HG03280 (cell line): ENCODE results near the gene SLC25A38.

Experiments
- ATAC-seq: cut with Tn5 transposase; IDR thresholded peaks from one replicate; pipeline ENCODE4 v1.9.1; 2021; ENCODE audit warnings: mild to moderate bottlenecking, moderate library complexity; ENCODE audit not compliant: unreplicated experiment

The SLC25A38 gene

GRCh38 chr3:39428745-39429201 lies 45.6 kb downstream of the SLC25A38 start:
- no peak for ATAC-seq

- ATAC-seq, result no peak
Observed at GRCh38 chr3:39429466-39429865, 46.3 kb downstream of the SLC25A38 start.

- ATAC-seq, result no peak
Observed at GRCh38 chr3:39432342-39432741, 49.2 kb downstream of the SLC25A38 start.

GRCh38 chr3:39433642-39434041 lies 50.5 kb downstream of the SLC25A38 start:
- ATAC-seq, result no peak

- no peak for ATAC-seq
Observed at GRCh38 chr3:39434574-39434973, 51.4 kb downstream of the SLC25A38 start.

GRCh38 chr3:39435006-39435748 lies 52.0 kb downstream of the SLC25A38 start:
- no peak for ATAC-seq

- no peak for ATAC-seq
Observed at GRCh38 chr3:39438880-39439279, 55.7 kb downstream of the SLC25A38 start.

GRCh38 chr3:39440316-39440715 lies 57.1 kb downstream of the SLC25A38 start:
- no peak for ATAC-seq

- ATAC-seq, result no peak
Observed at GRCh38 chr3:39443530-39443929, 60.4 kb downstream of the SLC25A38 start.

- no peak for ATAC-seq
Observed at GRCh38 chr3:39445927-39446326, 62.8 kb downstream of the SLC25A38 start.

GRCh38 chr3:39446444-39446843 lies 63.3 kb downstream of the SLC25A38 start:
- no peak for ATAC-seq
